T-helper 17 cell (primary cell): Measurements from ENCODE around the gene UBE2D1. TPM values are rescaled to one million over a fixed set of nuclear protein-coding genes. Genes with fewer than 3 reads are reported as not detected.
"Not testable (repeated sequence)": the region's sequence is repeated elsewhere in the genome, so short reads cannot be mapped to it uniquely, and the experiment has no call there.

Experiments
- ATAC-seq: fragments of 150-1000 bp; cut with Tn5 transposase; 2 replicates; pipeline ENCODE4 v1.10.0; 2021; ENCODE audit warnings: mild to moderate bottlenecking, moderate library complexity
- DNase-seq, 3 donors: peaks; one replicate each; pipeline versions ENCODE4 v3.0.0 to v3.0.0-alpha.2; 2020 to 2021
- H3K9me3 ChIP-seq: one replicate; pipeline ENCODE4 v1.7.0; 2013; ENCODE audit warnings: low read length, mild to moderate bottlenecking; ENCODE audit not compliant: control insufficient read depth, poor library complexity, severe bottlenecking
- H3K27ac Mint-ChIP-seq: one replicate; pipeline ENCODE4 v1.8.0; 2022; ENCODE audit warnings: mild to moderate bottlenecking, moderate library complexity, mixed read lengths
- H3K27me3 Mint-ChIP-seq: one replicate; pipeline ENCODE4 v1.8.0; 2022; ENCODE audit warnings: mixed read lengths
- H3K36me3 Mint-ChIP-seq: one replicate; pipeline ENCODE4 v1.8.0; 2022; ENCODE audit warnings: low read depth, mixed read lengths
- H3K4me1 Mint-ChIP-seq: one replicate; pipeline ENCODE4 v1.8.0; 2022; ENCODE audit warnings: mild to moderate bottlenecking, mixed read lengths
- H3K4me3 Mint-ChIP-seq: one replicate; pipeline ENCODE4 v1.8.0; 2022; ENCODE audit warnings: mild to moderate bottlenecking, moderate library complexity, mixed read lengths
- total RNA-seq, 4 donors: library from RNA in 2 of 4; stranded (reverse) in 2 of 4; gene quantifications; one replicate each; pipeline ENCODE4 v1.2.3 and lab custom pipeline; 2022 to 2026

The UBE2D1 gene
- total RNA-seq, 2 donors from 2014 or later: 10.5 to 14.6 TPM

GRCh38 chr10:58399410-58399809, 64.6 kb downstream of the UBE2D1 start:
- H3K27me3 Mint-ChIP-seq: no peaks in the 10 kb centered on the region
- no peak for ATAC-seq

GRCh38 chr10:58400609-58401008, 65.8 kb downstream of the UBE2D1 start:
- Mint-ChIP-seq H3K4me3 (no peak overlapping the region), H3K36me3 (peaks cover 3% of the 10 kb centered on the region), H3K27ac (no peak overlapping the region), H3K4me1 (peaks cover 2% of the 10 kb centered on the region), H3K27me3 (no peaks in the 10 kb centered on the region)
- no peak for ATAC-seq
- DNase-seq: no peak
- no peaks in the 10 kb centered on the region for H3K9me3 ChIP-seq

More at GRCh38 chr10:58399410-58399809, 64.6 kb downstream of the UBE2D1 start:
- no peaks in the 10 kb centered on the region for H3K9me3 ChIP-seq
- H3K36me3 Mint-ChIP-seq: peaks cover 5% of the 10 kb centered on the region
- H3K4me3 Mint-ChIP-seq: no peak overlapping the region
- H3K27ac Mint-ChIP-seq: no peak overlapping the region
- H3K4me1 Mint-ChIP-seq: peaks cover 2% of the 10 kb centered on the region
- no peak for DNase-seq

GRCh38 chr10:58404001-58404400, 69.2 kb downstream of the UBE2D1 start:
- H3K27me3 Mint-ChIP-seq: no peaks in the 10 kb centered on the region
- no peaks in the 10 kb centered on the region for H3K9me3 ChIP-seq
- ATAC-seq: no peak
- H3K36me3 Mint-ChIP-seq: no peaks in the 10 kb centered on the region
- no peak for DNase-seq
- no peak overlapping the region for H3K4me3 Mint-ChIP-seq
- H3K27ac Mint-ChIP-seq: no peak overlapping the region
- no peaks in the 10 kb centered on the region for H3K4me1 Mint-ChIP-seq

DNA sequence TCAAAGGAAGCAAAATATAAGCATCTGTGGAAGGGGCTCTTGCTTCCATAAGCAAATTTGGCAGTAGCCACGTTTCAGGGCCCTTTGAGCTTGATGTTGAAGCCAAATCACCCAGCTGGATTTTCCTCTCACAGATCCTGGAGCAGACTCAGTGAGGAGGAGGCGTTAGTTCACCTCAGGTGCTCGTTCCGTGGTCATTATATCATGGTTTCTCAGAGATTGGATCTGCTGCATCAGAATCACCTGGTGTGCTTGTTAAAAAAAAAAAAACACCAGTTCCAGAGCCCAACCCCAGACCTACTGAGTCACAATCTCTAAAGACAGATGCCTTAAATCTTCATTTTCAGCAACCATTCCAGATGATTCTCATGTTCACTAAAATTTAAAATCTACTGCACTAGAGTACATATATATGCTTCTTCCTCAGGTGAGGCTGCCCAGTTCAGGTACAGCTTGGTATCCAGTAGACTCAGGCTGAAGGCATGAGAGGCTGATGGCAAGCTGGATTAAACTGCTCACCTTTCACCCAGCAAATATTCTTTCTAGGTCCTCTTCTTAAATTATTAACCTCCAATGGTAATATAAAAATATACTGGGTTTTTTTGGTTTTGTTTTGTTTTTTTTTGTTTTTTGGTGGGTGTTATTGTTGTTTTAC, 75.3 kb downstream of the UBE2D1 start:
- H3K4me1 Mint-ChIP-seq: no peaks in the 10 kb centered on the region
- no peaks in the 10 kb centered on the region for H3K9me3 ChIP-seq
- DNase-seq (no peak), ATAC-seq (no peak)
- H3K36me3 Mint-ChIP-seq: no peaks in the 10 kb centered on the region
- H3K27me3 Mint-ChIP-seq: peaks cover 21% of the 10 kb centered on the region
- no peak overlapping the region for H3K4me3 Mint-ChIP-seq
- no peak overlapping the region for H3K27ac Mint-ChIP-seq

GRCh38 chr10:58412502-58412961, 77.7 kb downstream of the UBE2D1 start:
- no peaks in the 10 kb centered on the region for H3K36me3 Mint-ChIP-seq
- no peaks in the 10 kb centered on the region for H3K4me1 Mint-ChIP-seq
- H3K27ac Mint-ChIP-seq: no peak overlapping the region
- peaks cover 34% of the 10 kb centered on the region for H3K27me3 Mint-ChIP-seq
- DNase-seq (no peak), ATAC-seq (no peak)
- no peaks in the 10 kb centered on the region for H3K9me3 ChIP-seq
- no peak overlapping the region for H3K4me3 Mint-ChIP-seq

- no peaks in the 10 kb centered on the region for H3K9me3 ChIP-seq
- H3K27me3 Mint-ChIP-seq: peaks cover 34% of the 10 kb centered on the region
- DNase-seq (no peak), ATAC-seq (no peak)
- no peaks in the 10 kb centered on the region for H3K36me3 Mint-ChIP-seq
- no peaks in the 10 kb centered on the region for H3K4me1 Mint-ChIP-seq
- no peak overlapping the region for H3K27ac Mint-ChIP-seq
- no peak overlapping the region for H3K4me3 Mint-ChIP-seq
Measured at GRCh38 chr10:58414270-58415041, 79.7 kb downstream of the UBE2D1 start.

GRCh38 chr10:58415757-58416156, 81.0 kb downstream of the UBE2D1 start:
- Mint-ChIP-seq H3K4me1 (no peaks in the 10 kb centered on the region), H3K27ac (no peak overlapping the region), H3K36me3 (no peaks in the 10 kb centered on the region), H3K4me3 (no peak overlapping the region), H3K27me3 (peaks cover 34% of the 10 kb centered on the region)
- no peaks in the 10 kb centered on the region for H3K9me3 ChIP-seq
- DNase-seq (no peak), ATAC-seq (no peak)

DNA sequence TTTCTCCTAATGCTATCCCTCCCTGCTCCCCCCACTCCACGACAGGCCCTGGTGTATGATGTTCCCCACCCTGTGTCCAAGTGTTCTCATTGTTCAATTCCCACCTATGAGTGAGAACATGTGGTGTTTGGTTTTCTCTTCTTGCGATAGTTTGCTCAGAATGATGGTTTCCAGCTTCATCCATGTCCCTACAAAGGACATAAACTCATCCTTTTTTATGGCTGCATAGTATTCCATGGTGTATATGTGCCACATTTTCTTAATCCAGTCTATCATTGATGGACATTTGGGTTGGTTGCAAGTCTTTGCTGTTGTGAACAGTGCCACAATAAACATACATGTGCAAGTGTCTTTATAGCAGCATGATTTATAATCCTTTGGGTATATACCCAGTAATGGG, 83.1 kb downstream of the UBE2D1 start:
- H3K9me3 ChIP-seq, H3K36me3 Mint-ChIP-seq, H3K4me1 Mint-ChIP-seq, H3K4me3 Mint-ChIP-seq, DNase-seq, ATAC-seq, H3K27ac Mint-ChIP-seq: not testable (repeated sequence)
- H3K27me3 Mint-ChIP-seq: peaks cover 30% of the 10 kb centered on the region

Other genes with a start within 250 kb of the UBE2D1 start
- 1 to 10 TPM; 3.5 to 3.8 TPM for gene IPMK, start 67.1 kb upstream of the UBE2D1 start, total RNA-seq
- 1 to 10 TPM; 6.6 to 7.5 TPM for gene CISD1, start 65.8 kb upstream of the UBE2D1 start, total RNA-seq
- 10 to 100 TPM; 33.9 to 40.2 TPM for gene TFAM, start 50.4 kb downstream of the UBE2D1 start, total RNA-seq
- gene BICC1, start 177.9 kb downstream of the UBE2D1 start, total RNA-seq: not detected